K562 (cell line): Measurements from ENCODE around the gene GCNA. TPM values are rescaled to one million over a fixed set of nuclear protein-coding genes. Genes with fewer than 3 reads are reported as not detected.

Experiments used
- C11orf30 ChIP-seq: fragments of 450-650 bp; IDR thresholded peaks from 2 replicates; pipeline ENCODE4 v1.6.1; 2016; ENCODE audit warnings: low read depth, mild to moderate bottlenecking
- ILK ChIP-seq: fragments of 450-650 bp; IDR thresholded peaks from 2 replicates; pipeline ENCODE4 v1.6.1; 2016; ENCODE audit warnings: missing genetic modification characterization, low read depth, mild to moderate bottlenecking, missing compliant biosample characterization, moderate library complexity, borderline replicate concordance
- SPI1 ChIP-seq: IDR thresholded peaks from 2 replicates; pipeline ENCODE4 v1.6.1; 2011; ENCODE audit warnings: low read depth, low read length, control low read depth, borderline replicate concordance
- TAL1 ChIP-seq: fragments of 450-650 bp; IDR thresholded peaks from 2 replicates; pipeline ENCODE4 v1.6.1; 2016; ENCODE audit warnings: mild to moderate bottlenecking
- ZC3H4 ChIP-seq: sonication (generic); formaldehyde crosslinking; IDR thresholded peaks from 2 replicates; pipeline ENCODE4 v1.9.0; 2021; ENCODE audit warnings: missing genetic modification reagents, borderline replicate concordance
- ZNF384 ChIP-seq: IDR thresholded peaks from 2 replicates; pipeline ENCODE4 v1.6.1; 2012; ENCODE audit warnings: low read depth, low read length, improper control_type of control experiment
- polyA plus RNA-seq, 8 experiments: library from polyadenylated mRNA; depleted of rRNA in 4 of 8; stranded (reverse) in 5 of 8; unstranded in 3 of 8; fragments of >200 nt; fragmentation: Nextera tagmentation in 2 of 8; fragmentation: Illumina TruSeq in 1 of 8; extraction: Ambion mirVana in 2 of 8; extraction: Trizol in 1 of 8; gene quantifications; 2 replicates each; pipeline versions ENCODE4 v1.2.1 to v1.2.3, GENCODE V29; 2011 to 2014; ENCODE audit warnings: inconsistent platforms in 1 of 8, missing spikeins in 1 of 8
- total RNA-seq, 7 experiments: library from RNA; depleted of rRNA in 6 of 7; stranded (reverse); fragments of >200 nt in 6 of 7; fragmentation: Illumina TruSeq in 2 of 7; extraction: Trizol in 2 of 7; gene quantifications; 2 replicates each; pipeline versions ENCODE4 v1.2.1 to v1.2.3, GENCODE V29; 2011 to 2021; ENCODE audit warnings: low replicate concordance in 1 of 7
- TF ChIP-seq, protein P1 (sequence below): fragments of 250-450 bp; sonication (Bioruptor Pico); IDR thresholded peaks from 2 replicates; pipeline ENCODE4 v1.5.0; 2022; ENCODE audit warnings: mild to moderate bottlenecking
- TF ChIP-seq, protein P2 (sequence below): sonication (generic); formaldehyde crosslinking; IDR thresholded peaks from 2 replicates; pipeline ENCODE4 v1.8.0; 2022; ENCODE audit warnings: mild to moderate bottlenecking, missing genetic modification reagents
- TF ChIP-seq, protein P3 (sequence below): fragments of 250-450 bp; sonication (Bioruptor Pico); IDR thresholded peaks from 2 replicates; pipeline ENCODE4 v1.8.0; 2022; ENCODE audit warnings: moderate library complexity, mild to moderate bottlenecking, inconsistent platforms

Gene GCNA
- total and polyA plus RNA-seq, 9 of the 15 experiments (the other 6 are each of a cell fraction or from before 2014, with no cell fraction given): 0.27 to 1.5 (median 0.86) TPM

DNA sequence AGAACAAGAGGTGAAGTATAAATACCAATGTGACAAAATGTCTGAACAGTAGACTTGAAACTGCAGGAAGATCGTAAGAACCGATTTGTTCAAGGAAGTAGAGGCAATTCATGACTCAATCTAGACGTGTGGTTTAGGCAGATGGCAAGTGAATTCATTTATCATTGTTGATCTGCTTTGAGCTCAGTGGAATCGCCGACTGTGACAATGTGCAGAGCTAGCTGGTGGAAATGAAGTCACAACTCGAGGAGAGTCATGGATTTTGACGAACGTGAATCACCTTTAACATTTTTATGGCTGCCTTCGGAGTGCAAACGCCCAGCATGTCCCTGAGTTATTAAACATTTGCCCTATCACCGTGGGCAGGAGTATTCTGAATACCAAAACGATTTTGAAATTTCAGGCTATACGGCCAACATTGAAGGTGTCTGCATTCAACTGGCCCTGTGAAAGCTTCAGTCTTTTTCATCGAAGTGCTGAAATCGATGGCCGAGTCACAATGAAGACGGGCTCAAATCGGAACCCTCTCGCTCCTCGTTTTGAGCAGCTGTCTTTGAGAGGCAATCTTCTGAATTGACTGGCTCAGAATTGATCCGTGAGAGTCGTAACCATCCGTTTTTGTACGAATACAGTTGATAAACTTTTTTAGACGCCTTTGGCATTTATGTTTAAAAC, 46.0 kb upstream of the GCNA start (continued):
- TF ChIP-seq, protein P1, sequence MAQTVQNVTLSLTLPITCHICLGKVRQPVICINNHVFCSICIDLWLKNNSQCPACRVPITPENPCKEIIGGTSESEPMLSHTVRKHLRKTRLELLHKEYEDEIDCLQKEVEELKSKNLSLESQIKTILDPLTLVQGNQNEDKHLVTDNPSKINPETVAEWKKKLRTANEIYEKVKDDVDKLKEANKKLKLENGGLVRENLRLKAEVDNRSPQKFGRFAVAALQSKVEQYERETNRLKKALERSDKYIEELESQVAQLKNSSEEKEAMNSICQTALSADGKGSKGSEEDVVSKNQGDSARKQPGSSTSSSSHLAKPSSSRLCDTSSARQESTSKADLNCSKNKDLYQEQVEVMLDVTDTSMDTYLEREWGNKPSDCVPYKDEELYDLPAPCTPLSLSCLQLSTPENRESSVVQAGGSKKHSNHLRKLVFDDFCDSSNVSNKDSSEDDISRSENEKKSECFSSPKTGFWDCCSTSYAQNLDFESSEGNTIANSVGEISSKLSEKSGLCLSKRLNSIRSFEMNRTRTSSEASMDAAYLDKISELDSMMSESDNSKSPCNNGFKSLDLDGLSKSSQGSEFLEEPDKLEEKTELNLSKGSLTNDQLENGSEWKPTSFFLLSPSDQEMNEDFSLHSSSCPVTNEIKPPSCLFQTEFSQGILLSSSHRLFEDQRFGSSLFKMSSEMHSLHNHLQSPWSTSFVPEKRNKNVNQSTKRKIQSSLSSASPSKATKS (CRISPR knock-in tag): no peak
- no peak for TF ChIP-seq ZNF384
- no peak for TF ChIP-seq ZC3H4 (CRISPR knock-in tag)
- TF ChIP-seq SPI1: no peak
- TF ChIP-seq, protein P2, sequence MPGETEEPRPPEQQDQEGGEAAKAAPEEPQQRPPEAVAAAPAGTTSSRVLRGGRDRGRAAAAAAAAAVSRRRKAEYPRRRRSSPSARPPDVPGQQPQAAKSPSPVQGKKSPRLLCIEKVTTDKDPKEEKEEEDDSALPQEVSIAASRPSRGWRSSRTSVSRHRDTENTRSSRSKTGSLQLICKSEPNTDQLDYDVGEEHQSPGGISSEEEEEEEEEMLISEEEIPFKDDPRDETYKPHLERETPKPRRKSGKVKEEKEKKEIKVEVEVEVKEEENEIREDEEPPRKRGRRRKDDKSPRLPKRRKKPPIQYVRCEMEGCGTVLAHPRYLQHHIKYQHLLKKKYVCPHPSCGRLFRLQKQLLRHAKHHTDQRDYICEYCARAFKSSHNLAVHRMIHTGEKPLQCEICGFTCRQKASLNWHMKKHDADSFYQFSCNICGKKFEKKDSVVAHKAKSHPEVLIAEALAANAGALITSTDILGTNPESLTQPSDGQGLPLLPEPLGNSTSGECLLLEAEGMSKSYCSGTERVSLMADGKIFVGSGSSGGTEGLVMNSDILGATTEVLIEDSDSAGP: no peak
- peak; percentile 2; the same call in 1 of the 2 replicates for TF ChIP-seq C11orf30
- TF ChIP-seq, protein P3, sequence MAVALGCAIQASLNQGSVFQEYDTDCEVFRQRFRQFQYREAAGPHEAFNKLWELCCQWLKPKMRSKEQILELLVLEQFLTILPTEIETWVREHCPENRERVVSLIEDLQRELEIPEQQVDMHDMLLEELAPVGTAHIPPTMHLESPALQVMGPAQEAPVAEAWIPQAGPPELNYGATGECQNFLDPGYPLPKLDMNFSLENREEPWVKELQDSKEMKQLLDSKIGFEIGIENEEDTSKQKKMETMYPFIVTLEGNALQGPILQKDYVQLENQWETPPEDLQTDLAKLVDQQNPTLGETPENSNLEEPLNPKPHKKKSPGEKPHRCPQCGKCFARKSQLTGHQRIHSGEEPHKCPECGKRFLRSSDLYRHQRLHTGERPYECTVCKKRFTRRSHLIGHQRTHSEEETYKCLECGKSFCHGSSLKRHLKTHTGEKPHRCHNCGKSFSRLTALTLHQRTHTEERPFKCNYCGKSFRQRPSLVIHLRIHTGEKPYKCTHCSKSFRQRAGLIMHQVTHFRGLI (CRISPR knock-in tag): 0 out of 2 replicates have a peak, but pooled peaks have one; percentile 13
- TF ChIP-seq ILK (tag): no peak
- TF ChIP-seq TAL1: peak; percentile 17; the same call in 1 of the 2 replicates
